KOPT-K1 (cell line): Measurements from ENCODE around the gene ATP1A3.
A peak's percentile ranks its signal among the peaks of the same experiment; 100 is the strongest.
"Not testable (repeated sequence)": the region's sequence is repeated elsewhere in the genome, so short reads cannot be mapped to it uniquely, and the experiment has no call there.

Experiments used
- H3K27ac ChIP-seq: fragments of 200-600 bp; sonication (generic); 2 replicates; pipeline ENCODE4 v1.5.1; 2016; ENCODE audit warnings: antibody characterized with exemption, mild to moderate bottlenecking, low read depth, low read length; ENCODE audit not compliant: poor library complexity, severe bottlenecking
- H3K36me3 ChIP-seq: fragments of 200-600 bp; sonication (generic); 2 replicates; pipeline ENCODE4 v1.5.1; 2017; ENCODE audit warnings: antibody characterized with exemption, mild to moderate bottlenecking, low read length, moderate library complexity; ENCODE audit not compliant: insufficient read depth
- H3K9me3 ChIP-seq: fragments of 200-600 bp; sonication (generic); 2 replicates; pipeline ENCODE4 v1.5.1; 2017; ENCODE audit warnings: antibody characterized with exemption, low read length, mild to moderate bottlenecking; ENCODE audit not compliant: insufficient read depth, poor library complexity, severe bottlenecking

ATP1A3 gene

GRCh38 chr19:41993612-41994483, at the start of gene ATP1A3:
Gene ATP1A3, minus strand, starts transcription at chr19:41994230. Its CDS starts 154 bp downstream, at chr19:41994076.
- H3K36me3 ChIP-seq = no peaks in the 10 kb centered on the region
- peak within 1 kb of the TSS; percentile 31 for H3K27ac ChIP-seq

GRCh38 chr19:42042455-42043170, 48.6 kb upstream of the ATP1A3 start:
- H3K9me3 ChIP-seq = no peaks in the 10 kb centered on the region
- H3K36me3 ChIP-seq = no peaks in the 10 kb centered on the region
- no peak overlapping the region for H3K27ac ChIP-seq

More at GRCh38 chr19:41993612-41994483, at the start of gene ATP1A3:
- H3K9me3 ChIP-seq = no peaks in the 10 kb centered on the region

GRCh38 chr19:42040491-42040890, 46.5 kb upstream of the ATP1A3 start:
- not testable (repeated sequence) for H3K36me3 ChIP-seq, H3K9me3 ChIP-seq, H3K27ac ChIP-seq

- H3K36me3 ChIP-seq = no peaks in the 10 kb centered on the region
- H3K9me3 ChIP-seq = no peaks in the 10 kb centered on the region
- no peak overlapping the region for H3K27ac ChIP-seq
Observed at GRCh38 chr19:42040031-42040430, 46.0 kb upstream of the ATP1A3 start.

- Histone ChIP-seq H3K9me3 (no peaks in the 10 kb centered on the region), H3K36me3 (no peaks in the 10 kb centered on the region), H3K27ac (no peak overlapping the region)
Observed at GRCh38 chr19:42038666-42039065, 44.6 kb upstream of the ATP1A3 start.

- H3K27ac ChIP-seq = no peak overlapping the region
- H3K36me3 ChIP-seq = no peaks in the 10 kb centered on the region
- no peaks in the 10 kb centered on the region for H3K9me3 ChIP-seq
Observed at GRCh38 chr19:42037649-42038048, 43.6 kb upstream of the ATP1A3 start.

GRCh38 chr19:42034640-42035391, 40.8 kb upstream of the ATP1A3 start:
- H3K27ac ChIP-seq = not testable (repeated sequence)

GRCh38 chr19:42033413-42033812, 39.4 kb upstream of the ATP1A3 start:
- no peak overlapping the region for H3K27ac ChIP-seq
- H3K9me3 ChIP-seq = no peaks in the 10 kb centered on the region
- no peaks in the 10 kb centered on the region for H3K36me3 ChIP-seq

More at GRCh38 chr19:42034640-42035391, 40.8 kb upstream of the ATP1A3 start:
- H3K9me3 ChIP-seq, H3K36me3 ChIP-seq: not testable (repeated sequence)

- H3K36me3 ChIP-seq = no peaks in the 10 kb centered on the region
Observed at GRCh38 chr19:42032431-42032830, 38.4 kb upstream of the ATP1A3 start.

GRCh38 chr19:42030645-42031440, 36.8 kb upstream of the ATP1A3 start:
- Histone ChIP-seq H3K36me3 (no peaks in the 10 kb centered on the region), H3K9me3 (no peaks in the 10 kb centered on the region), H3K27ac (no peak overlapping the region)

More at GRCh38 chr19:42032431-42032830, 38.4 kb upstream of the ATP1A3 start:
- Histone ChIP-seq H3K27ac (no peak overlapping the region), H3K9me3 (no peaks in the 10 kb centered on the region)

- no peaks in the 10 kb centered on the region for H3K36me3 ChIP-seq
- H3K27ac ChIP-seq = no peak overlapping the region
- no peaks in the 10 kb centered on the region for H3K9me3 ChIP-seq
Observed at GRCh38 chr19:42028304-42029216, 34.5 kb upstream of the ATP1A3 start.

- Histone ChIP-seq H3K36me3 (no peaks in the 10 kb centered on the region), H3K27ac (no peak overlapping the region), H3K9me3 (no peaks in the 10 kb centered on the region)
Observed at GRCh38 chr19:42024622-42025111, 30.6 kb upstream of the ATP1A3 start.

- H3K9me3 ChIP-seq = no peaks in the 10 kb centered on the region
- H3K27ac ChIP-seq = no peak overlapping the region
- H3K36me3 ChIP-seq = no peaks in the 10 kb centered on the region
Observed at GRCh38 chr19:42023943-42024260, 29.9 kb upstream of the ATP1A3 start.
